Left lung (tissue), 10 donors: ENCODE results near the gene UFD1. TPM values are rescaled to one million over a fixed set of nuclear protein-coding genes. Genes with fewer than 3 reads are reported as not detected.

Experiments
- ATAC-seq: fragments of 200-7000 bp; cut with Tn5 transposase; one replicate; pipeline ENCODE4 v1.9.1; 2020; ENCODE audit warnings: moderate library complexity
- DNase-seq, 4 donors: peaks; one replicate each; pipeline ENCODE4 v3.0.0-alpha.2; 2013 to 2020
- H3K27ac ChIP-seq, 2 donors: fragments of 200-600 bp; sonication (generic) in 1 of 2; one replicate each; pipeline versions ENCODE4 v1.5.0 to v1.8.0; 2020 to 2021
- H3K27me3 ChIP-seq, 2 donors: fragments of 200-600 bp; sonication (generic) in 1 of 2; one replicate each; pipeline versions ENCODE4 v1.5.0 to v1.8.0; 2020 to 2021
- H3K36me3 ChIP-seq, 2 donors: fragments of 200-600 bp; sonication (generic) in 1 of 2; one replicate each; pipeline versions ENCODE4 v1.5.0 to v1.8.0; 2020 to 2021
- H3K4me1 ChIP-seq, 2 donors: fragments of 200-600 bp; one replicate each; pipeline ENCODE4 v1.8.0; 2021
- H3K4me3 ChIP-seq, 2 donors: fragments of 200-600 bp; sonication (generic) in 1 of 2; one replicate each; pipeline versions ENCODE4 v1.5.0 to v1.8.0; 2020 to 2021; ENCODE audit warnings: mild to moderate bottlenecking in 1 of 2
- H3K9me3 ChIP-seq, 2 donors: fragments of 200-600 bp; sonication (generic) in 1 of 2; one replicate each; pipeline versions ENCODE4 v1.5.0 to v1.8.0; 2020 to 2021
- intact Hi-C, 2 donors: fragments of 100-400 bp; cut with DNase I; formaldehyde crosslinking; loops; one replicate each; pipeline versions ENCODE4 v1.11.2 to v1.14.2; 2022
- polyA plus RNA-seq, 6 donors: library from polyadenylated mRNA; unstranded; fragments of 120-200 nt; gene quantifications; one replicate each; pipeline ENCODE4 v1.2.1, GENCODE V29; 2013; ENCODE audit not compliant: insufficient read length in 6 of 6
- total RNA-seq, 2 donors: library from RNA; stranded (reverse); fragmentation: NEBNext Ultra II Directional; extraction: Animal tissue kit (Norgen Biotek cat#: 25700); gene quantifications; one replicate each; pipeline ENCODE4 v1.2.1, GENCODE V29; 2021
- TF ChIP-seq, protein P1 (sequence below), 2 donors: fragments of 200-600 bp; sonication (generic) in 1 of 2; IDR thresholded peaks; one replicate each; pipeline versions ENCODE4 v1.5.0 to v1.8.0; 2021; ENCODE audit warnings: antibody characterized with exemption in 2 of 2
- donor health status: DM: no; HTN: yes; CAD: no.
- donor health status: DM: no; HTN: no; CAD: no.

Gene UFD1
- total and polyA plus RNA-seq, 8 donors: 41.7 to 72.9 (median 62.6) TPM

DNA sequence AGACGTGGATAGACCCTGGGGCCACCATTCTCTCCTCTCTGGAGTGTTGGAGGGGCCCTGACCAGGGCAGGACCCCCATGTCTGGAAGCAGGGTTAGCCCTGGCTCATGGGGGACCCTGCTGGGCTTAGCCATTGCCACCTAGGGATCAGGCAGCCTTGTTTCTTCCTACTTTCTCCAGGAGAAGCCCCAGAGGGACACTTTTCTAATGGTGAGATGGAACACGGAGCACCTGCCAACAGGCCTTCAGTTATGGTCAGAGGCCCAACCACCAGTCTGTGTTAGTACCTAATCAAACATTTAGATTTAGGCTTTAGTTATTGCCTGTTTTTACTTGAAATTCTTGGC is 29.6 kb downstream of the UFD1 start:
- no peak for ATAC-seq
- H3K9me3 ChIP-seq: no peaks in the 10 kb centered on the region

DNA sequence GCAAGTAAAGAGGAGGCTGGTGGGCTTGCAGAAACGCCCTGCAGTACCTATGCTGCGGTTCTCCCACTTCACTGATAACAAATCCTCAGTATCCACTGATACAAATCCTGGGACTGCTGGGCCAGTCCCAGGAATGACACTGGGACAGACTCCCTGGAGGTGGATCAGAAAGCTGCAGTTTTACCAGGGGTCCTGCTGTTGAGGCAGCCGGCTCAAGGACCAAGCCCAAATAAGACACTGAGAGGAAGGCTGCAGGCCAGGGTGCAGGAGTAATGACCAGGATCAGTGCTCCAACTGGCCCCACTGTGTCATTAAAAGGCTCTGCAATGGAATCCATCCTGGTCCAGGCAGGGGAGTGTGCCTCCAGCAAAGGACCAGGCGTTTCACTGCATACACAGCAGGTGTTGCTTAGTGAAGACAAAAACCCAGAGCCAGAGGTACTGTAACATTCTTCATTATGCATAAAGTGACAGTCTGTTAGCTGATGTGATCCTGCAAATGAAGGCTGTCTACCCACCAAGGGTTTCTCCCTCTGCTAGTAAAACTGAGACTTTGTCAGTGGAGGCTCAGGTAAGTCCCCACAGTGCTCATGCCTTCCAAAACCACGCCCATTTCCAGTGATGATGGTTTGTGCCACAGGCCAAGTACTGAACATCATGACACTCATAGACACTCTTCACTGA is 30.1 kb downstream of the UFD1 start:
- TF ChIP-seq, protein P1, sequence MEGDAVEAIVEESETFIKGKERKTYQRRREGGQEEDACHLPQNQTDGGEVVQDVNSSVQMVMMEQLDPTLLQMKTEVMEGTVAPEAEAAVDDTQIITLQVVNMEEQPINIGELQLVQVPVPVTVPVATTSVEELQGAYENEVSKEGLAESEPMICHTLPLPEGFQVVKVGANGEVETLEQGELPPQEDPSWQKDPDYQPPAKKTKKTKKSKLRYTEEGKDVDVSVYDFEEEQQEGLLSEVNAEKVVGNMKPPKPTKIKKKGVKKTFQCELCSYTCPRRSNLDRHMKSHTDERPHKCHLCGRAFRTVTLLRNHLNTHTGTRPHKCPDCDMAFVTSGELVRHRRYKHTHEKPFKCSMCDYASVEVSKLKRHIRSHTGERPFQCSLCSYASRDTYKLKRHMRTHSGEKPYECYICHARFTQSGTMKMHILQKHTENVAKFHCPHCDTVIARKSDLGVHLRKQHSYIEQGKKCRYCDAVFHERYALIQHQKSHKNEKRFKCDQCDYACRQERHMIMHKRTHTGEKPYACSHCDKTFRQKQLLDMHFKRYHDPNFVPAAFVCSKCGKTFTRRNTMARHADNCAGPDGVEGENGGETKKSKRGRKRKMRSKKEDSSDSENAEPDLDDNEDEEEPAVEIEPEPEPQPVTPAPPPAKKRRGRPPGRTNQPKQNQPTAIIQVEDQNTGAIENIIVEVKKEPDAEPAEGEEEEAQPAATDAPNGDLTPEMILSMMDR (IDR thresholded peaks at IDR 0.05): no peak
- H3K4me3 ChIP-seq: peak overlapping the region in 1 of 2 donors; percentile 71
- H3K27ac ChIP-seq: no peak overlapping the region
- H3K27me3 ChIP-seq: no peaks in the 10 kb centered on the region
- peaks cover 0 to 47% of the 10 kb centered on the region in 2 donors for H3K36me3 ChIP-seq
- peaks cover 7 to 35% of the 10 kb centered on the region in 2 donors for H3K4me1 ChIP-seq
- ATAC-seq (no peak), DNase-seq (no peak)
- intact Hi-C loops: no loop called here
- H3K9me3 ChIP-seq: no peaks in the 10 kb centered on the region

More for the DNA sequence above, 29.6 kb downstream of the UFD1 start:
- Histone ChIP-seq H3K27me3 (no peaks in the 10 kb centered on the region), H3K4me1 (peaks cover 7 to 35% of the 10 kb centered on the region in 2 donors), H3K27ac (no peak overlapping the region), H3K4me3 (no peak overlapping the region), H3K36me3 (peaks cover 0 to 47% of the 10 kb centered on the region in 2 donors)
- TF ChIP-seq, protein P1 (IDR thresholded peaks at IDR 0.05): no peak
- no peak for DNase-seq
- intact Hi-C loops: no loop called here

DNA sequence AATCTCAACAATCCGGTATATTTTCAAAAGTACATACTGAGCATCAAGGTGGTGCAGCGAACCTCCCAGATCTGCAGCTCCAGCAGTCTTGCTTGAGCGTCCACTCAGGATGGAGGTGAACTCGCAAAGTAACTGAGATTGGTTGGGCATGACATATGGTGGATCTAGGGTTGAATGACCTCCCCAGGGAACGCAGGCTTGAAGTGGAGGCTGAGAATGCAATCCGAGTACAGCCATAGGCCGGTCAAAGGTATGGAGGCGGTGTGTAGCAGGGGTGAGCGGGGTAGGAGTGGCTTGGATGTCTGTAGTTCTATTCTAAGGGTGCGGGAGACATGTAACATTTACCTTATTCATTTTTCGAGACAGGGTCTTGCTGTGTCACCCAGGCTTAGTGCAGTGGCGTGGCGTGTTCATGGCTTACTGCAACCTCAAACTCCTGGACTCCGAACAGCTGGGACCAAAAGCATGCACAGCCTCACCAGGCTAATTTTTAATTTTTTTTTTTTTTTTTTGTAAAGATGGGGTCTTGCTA is 30.9 kb downstream of the UFD1 start:
- H3K27me3 ChIP-seq: no peaks in the 10 kb centered on the region
- peaks cover 7 to 35% of the 10 kb centered on the region in 2 donors for H3K4me1 ChIP-seq
- no peaks in the 10 kb centered on the region for H3K9me3 ChIP-seq
- H3K27ac ChIP-seq: peak overlapping the region; percentile 83 to 92
- intact Hi-C loops: no loop called here
- peak overlapping the region; percentile 71 to 76 for H3K4me3 ChIP-seq
- ATAC-seq (peak; percentile 66), DNase-seq (peak in 1 of 4 donors; percentile 54)
- TF ChIP-seq, protein P1 (IDR thresholded peaks at IDR 0.05): no peak
- peaks cover 0 to 47% of the 10 kb centered on the region in 2 donors for H3K36me3 ChIP-seq

DNA sequence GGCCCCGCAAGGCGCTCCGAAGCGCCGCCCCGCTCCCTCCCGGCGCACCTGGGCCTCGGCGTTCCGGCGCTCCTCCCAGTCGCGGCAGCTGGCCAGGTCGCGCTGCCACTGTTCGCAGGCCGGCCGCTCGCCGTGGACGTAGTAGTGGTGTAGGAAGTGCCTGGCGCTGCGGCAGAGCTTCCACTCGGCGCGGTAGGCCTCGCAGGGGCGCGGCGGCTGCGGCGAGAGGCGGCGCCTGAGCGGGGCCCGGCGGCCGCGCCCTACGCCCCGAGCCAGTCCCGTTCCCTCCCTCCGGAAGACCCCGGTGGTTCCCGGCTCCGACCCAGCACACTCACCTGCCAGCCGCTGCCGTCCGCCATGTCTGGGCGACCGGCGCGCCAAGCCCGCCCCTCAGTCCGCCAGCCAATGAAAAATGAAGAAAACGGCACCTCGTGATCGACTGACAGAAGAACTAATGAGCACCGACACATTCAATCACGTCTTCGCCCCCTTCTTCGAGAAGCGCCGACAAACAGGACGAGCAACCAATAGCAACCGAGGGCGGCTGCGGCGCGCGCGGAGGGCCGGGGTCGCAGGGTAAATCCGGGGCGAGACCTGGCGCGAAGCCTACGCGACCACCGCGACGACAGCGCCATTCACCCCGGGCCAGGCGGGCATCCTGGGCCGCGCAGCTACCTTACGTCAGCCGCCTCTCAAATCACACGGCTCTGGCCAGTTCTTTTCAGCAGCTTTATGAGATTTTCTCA is 31.5 kb downstream of the UFD1 start, which contains the start of gene C22orf39:
C22orf39 (minus strand) TSS at position 382 of the 746 bp plus-strand sequence; CDS start at position 359, 23 bp downstream.
- TF ChIP-seq, protein P1 (IDR thresholded peaks at IDR 0.05): no peak
- ATAC-seq (peak; percentile 96), DNase-seq (peak; percentile 86 to 95 (median 92))
- peak within 1 kb of the TSS; percentile 71 to 76 for H3K4me3 ChIP-seq
- peaks cover 7 to 35% of the 10 kb centered on the region in 2 donors for H3K4me1 ChIP-seq
- H3K27ac ChIP-seq: peak within 1 kb of the TSS; percentile 83 to 92
- no peaks in the 10 kb centered on the region for H3K9me3 ChIP-seq
- H3K27me3 ChIP-seq: no peaks in the 10 kb centered on the region
- intact Hi-C loops: no loop called here
- H3K36me3 ChIP-seq: peaks cover 0 to 46% of the 10 kb centered on the region in 2 donors
